CD4-positive, CD25-positive, alpha-beta regulatory T cell (primary cell): Measurements from ENCODE around the gene KCNQ1. TPM values are rescaled to one million over a fixed set of nuclear protein-coding genes. Genes with fewer than 3 reads are reported as not detected.

Experiments
- ATAC-seq, 2 donors: fragments of 150-1000 bp; cut with Tn5 transposase; one replicate each; pipeline ENCODE4 v1.10.0; 2021; ENCODE audit warnings: low read depth in 2 of 2, moderate number of reproducible peaks in 2 of 2, moderate library complexity in 1 of 2
- DNase-seq, 3 donors: peaks; one replicate each; pipeline versions ENCODE4 v3.0.0 to v3.0.0-alpha.2; 2012 to 2022; ENCODE audit warnings: mixed read lengths in 1 of 3
- H3K27ac ChIP-seq: one replicate; pipeline ENCODE4 v1.7.0; 2013; ENCODE audit warnings: mild to moderate bottlenecking, low read length; ENCODE audit not compliant: insufficient read depth, poor library complexity, severe bottlenecking
- H3K27me3 ChIP-seq: one replicate; pipeline ENCODE4 v1.7.0; 2013; ENCODE audit warnings: low read length; ENCODE audit not compliant: control insufficient read depth, insufficient read depth
- H3K36me3 ChIP-seq: one replicate; pipeline ENCODE4 v1.7.0; 2013; ENCODE audit warnings: mild to moderate bottlenecking, low read length, moderate library complexity; ENCODE audit not compliant: control insufficient read depth, insufficient read depth
- H3K4me1 ChIP-seq: 2 replicates; pipeline ENCODE4 v1.7.0; 2013; ENCODE audit warnings: mild to moderate bottlenecking, low read length; ENCODE audit not compliant: insufficient read depth, control insufficient read depth, poor library complexity, severe bottlenecking
- H3K4me3 ChIP-seq: one replicate; pipeline ENCODE4 v1.7.0; 2013; ENCODE audit warnings: low read depth, mild to moderate bottlenecking, low read length, moderate library complexity
- H3K9me3 ChIP-seq, 2 experiments: 1 replicate in 1 of 2; 2 replicates in 1 of 2; pipeline ENCODE4 v1.7.0; 2013; ENCODE audit warnings: low read length in 2 of 2, mild to moderate bottlenecking in 1 of 2, moderate library complexity in 1 of 2; ENCODE audit not compliant: control insufficient read depth in 2 of 2
- H3K27ac Mint-ChIP-seq, 3 donors: one replicate each; pipeline ENCODE4 v1.8.0; 2020 to 2022; ENCODE audit warnings: mild to moderate bottlenecking in 3 of 3, mixed read lengths in 3 of 3, moderate library complexity in 2 of 3
- H3K27me3 Mint-ChIP-seq: one replicate; pipeline ENCODE4 v1.8.0; 2022; ENCODE audit warnings: mild to moderate bottlenecking, mixed read lengths
- H3K36me3 Mint-ChIP-seq: one replicate; pipeline ENCODE4 v1.8.0; 2020; ENCODE audit warnings: mixed read lengths
- H3K4me1 Mint-ChIP-seq, 4 donors: one replicate each; pipeline ENCODE4 v1.8.0; 2020 to 2022; ENCODE audit warnings: mixed read lengths in 4 of 4, mild to moderate bottlenecking in 1 of 4
- H3K4me3 Mint-ChIP-seq, 4 donors: one replicate each; pipeline ENCODE4 v1.8.0; 2020 to 2022; ENCODE audit warnings: mild to moderate bottlenecking in 4 of 4, mixed read lengths in 4 of 4, moderate library complexity in 3 of 4
- H3K9me3 Mint-ChIP-seq, 7 donors: one replicate each; pipeline ENCODE4 v1.8.0; 2020 to 2022; ENCODE audit warnings: mixed read lengths in 7 of 7, mild to moderate bottlenecking in 3 of 7, moderate library complexity in 2 of 7
- polyA plus RNA-seq, 4 donors: library from polyadenylated mRNA; unstranded; fragments of 300-500 nt; fragmentation: Illumina TruSeq; gene quantifications; one replicate each; pipeline ENCODE4 v1.2.3, GENCODE V29; 2021
- total RNA-seq: library from RNA; stranded (reverse); gene quantifications from one replicate; pipeline ENCODE4 v1.2.3, GENCODE V29; 2022

Gene KCNQ1
- total and polyA plus RNA-seq, 5 donors from 2014 or later: 5.5 to 13.4 (median 6.8) TPM

DNA sequence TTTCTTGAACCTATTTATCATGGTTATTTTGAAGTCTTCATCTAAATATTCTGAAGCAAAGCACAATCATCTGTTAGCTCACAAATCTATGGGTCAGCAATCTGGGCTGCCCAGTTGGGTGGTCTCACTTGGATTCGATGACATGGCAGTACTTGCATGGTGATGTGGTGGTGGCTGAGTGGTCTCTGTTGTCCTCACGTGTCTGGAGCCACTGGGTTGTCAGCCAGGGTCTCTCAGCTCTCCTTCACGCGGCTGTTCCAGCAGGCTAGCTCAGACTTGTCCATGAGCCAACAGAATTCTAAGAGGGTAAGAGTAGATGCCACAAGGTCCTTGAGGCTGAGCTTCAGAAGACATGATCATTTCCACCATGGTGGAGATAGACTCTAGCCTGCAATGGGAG is 321.4 kb downstream of the KCNQ1 start:
- H3K9me3 ChIP-seq: no peaks in the 10 kb centered on the region
- peaks cover 0 to 1% (median 0%) of the 10 kb centered on the region in 7 donors for H3K9me3 Mint-ChIP-seq
- ATAC-seq (no peak), DNase-seq (no peak)
- no peak overlapping the region for H3K4me3 ChIP-seq
- peak overlapping the region in 1 of 4 donors; percentile 21 for H3K4me3 Mint-ChIP-seq
- peaks cover 0 to 6% (median 0%) of the 10 kb centered on the region in 4 donors for H3K4me1 Mint-ChIP-seq
- H3K36me3 Mint-ChIP-seq: peaks cover 4% of the 10 kb centered on the region
- no peaks in the 10 kb centered on the region for H3K4me1 ChIP-seq
- H3K27me3 ChIP-seq: no peaks in the 10 kb centered on the region
- no peaks in the 10 kb centered on the region for H3K36me3 ChIP-seq
- H3K27me3 Mint-ChIP-seq: no peaks in the 10 kb centered on the region
- H3K27ac ChIP-seq: no peak overlapping the region
- H3K27ac Mint-ChIP-seq: no peak overlapping the region

- peaks cover 0 to 1% (median 0%) of the 10 kb centered on the region in 7 donors for H3K9me3 Mint-ChIP-seq
- no peak overlapping the region for H3K27ac Mint-ChIP-seq
- H3K27me3 ChIP-seq: no peaks in the 10 kb centered on the region
- DNase-seq: no peak
- no peaks in the 10 kb centered on the region for H3K4me1 ChIP-seq
- H3K36me3 ChIP-seq: no peaks in the 10 kb centered on the region
- H3K27ac ChIP-seq: no peak overlapping the region
- ATAC-seq: no peak
- no peaks in the 10 kb centered on the region for H3K9me3 ChIP-seq
- no peaks in the 10 kb centered on the region for H3K27me3 Mint-ChIP-seq
- peaks cover 8% of the 10 kb centered on the region for H3K36me3 Mint-ChIP-seq
- peaks cover 0 to 6% (median 0%) of the 10 kb centered on the region in 4 donors for H3K4me1 Mint-ChIP-seq
- no peak overlapping the region for H3K4me3 Mint-ChIP-seq
- no peak overlapping the region for H3K4me3 ChIP-seq
Measured at GRCh38 chr11:2767071-2767470, 322.3 kb downstream of the KCNQ1 start.

DNA sequence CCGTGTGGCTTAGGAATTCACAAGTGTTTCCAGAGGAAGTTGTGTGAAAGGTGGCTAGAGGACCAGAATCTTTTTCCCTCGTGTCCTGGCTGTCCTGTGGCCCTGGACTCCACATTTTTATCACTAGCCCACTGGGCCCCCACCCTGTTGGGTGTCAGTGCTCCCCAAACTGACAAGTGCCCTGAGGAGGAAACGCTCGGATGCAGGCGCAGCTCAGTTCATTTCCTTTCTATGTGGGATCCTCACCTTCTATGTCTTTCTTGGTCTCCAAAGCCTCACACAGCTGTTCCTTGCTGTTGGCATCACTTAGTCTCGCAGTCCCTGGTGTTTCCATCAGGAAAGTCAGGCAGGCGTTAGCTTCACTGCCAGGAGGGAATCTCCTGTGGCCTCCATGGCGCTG is 323.0 kb downstream of the KCNQ1 start:
- Histone ChIP-seq H3K36me3 (no peaks in the 10 kb centered on the region), H3K4me3 (no peak overlapping the region), H3K9me3 (no peaks in the 10 kb centered on the region), H3K27me3 (no peaks in the 10 kb centered on the region), H3K27ac (no peak overlapping the region), H3K4me1 (no peaks in the 10 kb centered on the region)
- DNase-seq (no peak), ATAC-seq (no peak)
- H3K27me3 Mint-ChIP-seq: no peaks in the 10 kb centered on the region
- no peak overlapping the region for H3K27ac Mint-ChIP-seq
- H3K4me1 Mint-ChIP-seq: peaks cover 0 to 6% (median 0%) of the 10 kb centered on the region in 4 donors
- peaks cover 0 to 1% (median 1%) of the 10 kb centered on the region in 7 donors for H3K9me3 Mint-ChIP-seq
- no peak overlapping the region for H3K4me3 Mint-ChIP-seq
- peaks cover 8% of the 10 kb centered on the region for H3K36me3 Mint-ChIP-seq

DNA sequence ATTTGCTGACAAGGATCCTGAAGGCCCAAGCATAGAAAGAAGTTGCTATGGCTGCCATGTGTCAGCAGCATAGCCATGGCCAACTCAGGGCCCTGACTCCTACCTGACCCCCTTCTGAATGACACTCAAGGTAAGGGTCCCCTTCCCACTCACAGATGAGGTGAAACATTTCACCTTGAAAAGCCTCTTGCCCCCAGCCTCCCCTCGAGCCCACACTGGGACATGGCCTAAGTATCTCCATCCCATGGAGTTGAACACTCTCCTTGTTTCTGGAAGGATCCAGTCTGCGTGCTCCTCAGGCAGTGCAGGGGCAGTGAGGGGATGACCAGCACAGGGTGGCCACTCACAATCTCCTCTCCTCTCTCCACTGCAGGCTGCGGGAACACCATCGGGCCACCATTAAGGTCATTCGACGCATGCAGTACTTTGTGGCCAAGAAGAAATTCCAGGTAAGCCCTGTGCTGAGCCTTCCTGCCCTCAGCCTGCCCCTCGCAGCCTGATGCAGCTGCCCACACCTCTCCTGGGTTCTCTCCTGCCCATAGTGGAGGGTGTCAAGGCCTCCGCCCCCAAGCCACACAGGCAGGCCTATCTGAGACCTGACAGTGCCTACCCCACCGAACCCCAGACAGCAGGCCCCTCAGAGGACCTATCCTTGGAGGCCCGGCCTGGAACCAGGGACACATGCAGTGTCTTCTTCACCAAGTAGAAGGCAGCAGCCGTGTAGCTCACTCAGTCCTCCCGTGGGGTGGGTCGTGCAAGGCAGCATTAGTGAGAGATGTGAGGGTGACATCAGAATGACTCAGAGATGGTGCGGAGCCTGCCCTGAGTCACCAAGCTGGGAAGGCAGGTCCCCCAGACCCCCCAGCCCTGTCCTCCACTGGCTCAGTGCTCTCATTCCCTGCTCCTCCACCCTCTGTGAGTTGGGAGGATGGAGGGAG is 323.9 kb downstream of the KCNQ1 start:
- H3K4me3 ChIP-seq: no peak overlapping the region
- H3K27ac ChIP-seq: no peak overlapping the region
- peaks cover 0 to 6% (median under 1%) of the 10 kb centered on the region in 4 donors for H3K4me1 Mint-ChIP-seq
- DNase-seq (no peak), ATAC-seq (no peak)
- H3K27me3 ChIP-seq: no peaks in the 10 kb centered on the region
- no peaks in the 10 kb centered on the region for H3K27me3 Mint-ChIP-seq
- H3K27ac Mint-ChIP-seq: no peak overlapping the region
- H3K36me3 ChIP-seq: no peaks in the 10 kb centered on the region
- H3K9me3 ChIP-seq: no peaks in the 10 kb centered on the region
- H3K4me1 ChIP-seq: no peaks in the 10 kb centered on the region
- H3K9me3 Mint-ChIP-seq: peaks cover 0 to 1% (median 1%) of the 10 kb centered on the region in 7 donors
- H3K4me3 Mint-ChIP-seq: no peak overlapping the region
- H3K36me3 Mint-ChIP-seq: peaks cover 8% of the 10 kb centered on the region

DNA sequence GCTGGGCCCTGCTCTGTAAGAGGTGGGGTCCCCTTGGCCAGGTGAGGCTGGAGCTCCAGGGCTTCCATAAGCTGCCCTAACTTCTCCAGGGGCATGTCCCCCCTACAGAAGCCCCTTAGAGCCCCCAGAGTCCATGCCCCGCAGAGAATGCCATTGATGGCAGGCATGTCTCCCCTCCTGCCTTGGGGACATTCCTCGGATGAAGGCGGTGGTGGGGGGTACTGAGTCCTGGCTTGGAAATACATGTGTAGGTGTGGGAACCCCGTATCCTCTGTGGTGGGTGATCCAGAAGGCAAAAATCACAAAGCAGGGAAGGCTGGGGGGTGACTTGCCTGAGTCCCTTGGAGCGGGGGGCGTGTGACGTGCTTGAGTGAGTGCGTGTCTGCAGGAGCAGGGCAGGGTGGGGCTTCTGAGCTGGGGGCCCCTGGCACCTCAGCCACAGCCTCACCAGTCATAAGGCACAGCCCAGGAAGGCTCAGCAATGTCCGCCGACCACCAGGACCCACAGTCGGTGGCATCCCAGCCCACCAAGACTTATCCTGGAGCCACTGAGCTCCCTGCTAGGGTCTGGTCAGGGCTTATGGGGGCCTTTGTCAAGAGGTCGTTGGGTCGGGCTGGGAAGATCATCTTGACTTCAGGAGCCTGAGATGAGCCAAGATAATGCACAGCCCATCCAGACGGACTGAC is 324.7 kb downstream of the KCNQ1 start:
- H3K4me3 Mint-ChIP-seq: no peak overlapping the region
- no peak overlapping the region for H3K27ac Mint-ChIP-seq
- Histone ChIP-seq H3K9me3 (no peaks in the 10 kb centered on the region), H3K27me3 (no peaks in the 10 kb centered on the region), H3K4me1 (no peaks in the 10 kb centered on the region), H3K36me3 (no peaks in the 10 kb centered on the region), H3K4me3 (no peak overlapping the region), H3K27ac (no peak overlapping the region)
- H3K27me3 Mint-ChIP-seq: no peaks in the 10 kb centered on the region
- peaks cover 11% of the 10 kb centered on the region for H3K36me3 Mint-ChIP-seq
- H3K9me3 Mint-ChIP-seq: peaks cover 0 to 1% (median 0%) of the 10 kb centered on the region in 7 donors
- ATAC-seq (no peak), DNase-seq (no peak)
- H3K4me1 Mint-ChIP-seq: peaks cover 0 to 6% (median 2%) of the 10 kb centered on the region in 4 donors

GRCh38 chr11:2770096-2770751 is 325.4 kb downstream of the KCNQ1 start:
- Histone ChIP-seq H3K4me3 (no peak overlapping the region), H3K4me1 (no peaks in the 10 kb centered on the region), H3K27ac (no peak overlapping the region), H3K9me3 (no peaks in the 10 kb centered on the region), H3K36me3 (no peaks in the 10 kb centered on the region), H3K27me3 (no peaks in the 10 kb centered on the region)
- Mint-ChIP-seq H3K4me3 (no peak overlapping the region), H3K36me3 (peaks cover 11% of the 10 kb centered on the region), H3K4me1 (peaks cover 0 to 6% (median 2%) of the 10 kb centered on the region in 4 donors), H3K9me3 (peaks cover 0 to 1% (median 0%) of the 10 kb centered on the region in 7 donors), H3K27ac (no peak overlapping the region), H3K27me3 (no peaks in the 10 kb centered on the region)
- DNase-seq (no peak), ATAC-seq (no peak)

DNA sequence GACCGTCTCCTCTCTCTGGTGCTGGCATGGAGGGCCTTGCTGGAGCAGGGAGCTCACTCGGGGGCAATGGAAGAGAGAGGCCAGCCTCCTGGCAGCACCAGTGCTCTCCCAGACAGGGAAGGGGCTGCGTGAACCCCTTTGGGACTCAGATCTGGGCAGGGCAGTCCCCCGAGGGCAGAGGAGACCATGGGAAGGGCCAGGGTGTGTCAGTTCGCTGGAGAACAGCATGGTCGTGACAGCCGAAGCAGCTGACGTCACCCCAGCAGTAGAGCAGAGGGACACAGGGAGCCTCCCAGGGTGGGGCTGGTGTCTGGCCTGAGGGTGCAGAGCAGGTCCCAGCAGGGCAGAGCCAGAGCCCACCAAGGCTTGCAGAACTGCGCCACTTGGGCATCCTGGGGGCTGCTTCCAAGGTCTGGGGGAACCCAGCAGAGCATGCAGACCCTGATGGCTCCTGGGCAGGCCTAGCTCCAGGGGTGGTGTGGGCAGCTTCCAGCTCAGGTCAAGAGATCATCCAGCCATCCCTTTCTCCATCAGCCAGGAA is 326.0 kb downstream of the KCNQ1 start:
- Mint-ChIP-seq H3K4me3 (no peak overlapping the region), H3K27ac (no peak overlapping the region), H3K36me3 (peaks cover 11% of the 10 kb centered on the region), H3K4me1 (peaks cover 0 to 4% (median 1%) of the 10 kb centered on the region in 4 donors), H3K9me3 (peaks cover 0 to 1% (median 0%) of the 10 kb centered on the region in 7 donors), H3K27me3 (no peaks in the 10 kb centered on the region)
- Histone ChIP-seq H3K27me3 (no peaks in the 10 kb centered on the region), H3K4me1 (no peaks in the 10 kb centered on the region), H3K9me3 (no peaks in the 10 kb centered on the region), H3K4me3 (no peak overlapping the region), H3K27ac (no peak overlapping the region), H3K36me3 (no peaks in the 10 kb centered on the region)
- DNase-seq: no peak
- no peak for ATAC-seq
